Liver (tissue), 9 donors: ENCODE results near the gene TOR4A. TPM values are rescaled to one million over a fixed set of nuclear protein-coding genes. Genes with fewer than 3 reads are reported as not detected.

Experiments used
- DNase-seq: peaks from one replicate; pipeline ENCODE4 v3.0.0-alpha.2; 2017; ENCODE audit warnings: low spot score
- H3K27ac ChIP-seq, 2 donors: one replicate each; pipeline ENCODE4 v1.7.0; 2013; ENCODE audit warnings: inconsistent platforms in 2 of 2, low read length in 2 of 2, control low read depth in 1 of 2, low read depth in 1 of 2, mild to moderate bottlenecking in 1 of 2
- H3K27me3 ChIP-seq, 4 donors: one replicate each; pipeline versions ENCODE4 v1.6.1 to v1.7.0; 2013; ENCODE audit warnings: low read length in 3 of 4, inconsistent platforms in 1 of 4, mild to moderate bottlenecking in 1 of 4, moderate library complexity in 1 of 4; ENCODE audit not compliant: control insufficient read depth in 4 of 4, insufficient read depth in 4 of 4
- H3K36me3 ChIP-seq, 4 donors: one replicate each; pipeline versions ENCODE4 v1.6.1 to v1.7.0; 2013; ENCODE audit warnings: low read length in 3 of 4, mild to moderate bottlenecking in 3 of 4, low read depth in 1 of 4, moderate library complexity in 1 of 4; ENCODE audit not compliant: control insufficient read depth in 4 of 4, insufficient read depth in 3 of 4
- H3K4me1 ChIP-seq, 4 donors: one replicate each; pipeline versions ENCODE4 v1.6.1 to v1.7.0; 2013; ENCODE audit warnings: low read length in 3 of 4, mild to moderate bottlenecking in 3 of 4, moderate library complexity in 1 of 4; ENCODE audit not compliant: control insufficient read depth in 4 of 4, insufficient read depth in 4 of 4
- H3K4me3 ChIP-seq, 3 donors: one replicate each; pipeline versions ENCODE4 v1.6.1 to v1.7.0; 2013; ENCODE audit warnings: low read length in 3 of 3, control low read depth in 1 of 3, low read depth in 1 of 3, mild to moderate bottlenecking in 1 of 3
- H3K9ac ChIP-seq, 2 donors: one replicate each; pipeline ENCODE4 v1.7.0; 2013; ENCODE audit warnings: low read length in 2 of 2, mild to moderate bottlenecking in 2 of 2, moderate library complexity in 2 of 2, control low read depth in 1 of 2, low read depth in 1 of 2
- H3K9me3 ChIP-seq, 4 donors: one replicate each; pipeline versions ENCODE4 v1.6.1 to v1.7.0; 2013; ENCODE audit warnings: low read length in 3 of 4; ENCODE audit not compliant: control insufficient read depth in 4 of 4
- EGR1 ChIP-seq, 2 donors: IDR thresholded peaks; 2 replicates each; pipeline ENCODE4 v1.6.1; 2016 to 2018; ENCODE audit warnings: antibody characterized with exemption in 2 of 2, low read depth in 2 of 2
- FOXA1 ChIP-seq: IDR thresholded peaks from 2 replicates; pipeline ENCODE4 v1.6.1; 2016; ENCODE audit warnings: antibody characterized with exemption
- FOXA2 ChIP-seq: IDR thresholded peaks from 2 replicates; pipeline ENCODE4 v1.6.1; 2016; ENCODE audit warnings: antibody characterized with exemption
- GABPA ChIP-seq, 2 donors: IDR thresholded peaks in 1 of 2; conservative IDR thresholded peaks in 1 of 2; 2 replicates each; pipeline ENCODE4 v1.6.1; 2016; ENCODE audit warnings: antibody characterized with exemption in 2 of 2, mild to moderate bottlenecking in 1 of 2, moderate library complexity in 1 of 2
- HNF4A ChIP-seq, 2 donors: conservative IDR thresholded peaks; 2 replicates each; pipeline ENCODE4 v1.6.1; 2016; ENCODE audit warnings: antibody characterized with exemption in 2 of 2, mild to moderate bottlenecking in 2 of 2
- HNF4G ChIP-seq: IDR thresholded peaks from 2 replicates; pipeline ENCODE4 v1.6.1; 2016; ENCODE audit warnings: antibody characterized with exemption
- JUND ChIP-seq, 2 donors: IDR thresholded peaks; 2 replicates each; pipeline ENCODE4 v1.6.1; 2016; ENCODE audit warnings: antibody characterized with exemption in 2 of 2
- NR2F2 ChIP-seq: IDR thresholded peaks from 2 replicates; pipeline ENCODE4 v1.6.1; 2016; ENCODE audit warnings: antibody characterized with exemption
- RAD21 ChIP-seq, 2 donors: IDR thresholded peaks; 2 replicates each; pipeline ENCODE4 v1.6.1; 2016; ENCODE audit warnings: antibody characterized with exemption in 2 of 2, mild to moderate bottlenecking in 2 of 2
- RXRA ChIP-seq, 2 donors: IDR thresholded peaks; 2 replicates each; pipeline ENCODE4 v1.6.1; 2017 to 2018; ENCODE audit warnings: antibody characterized with exemption in 2 of 2, mild to moderate bottlenecking in 1 of 2
- SP1 ChIP-seq: IDR thresholded peaks from 2 replicates; pipeline ENCODE4 v1.6.1; 2018; ENCODE audit warnings: antibody characterized with exemption, mild to moderate bottlenecking
- TAF1 ChIP-seq: conservative IDR thresholded peaks from 2 replicates; pipeline ENCODE4 v1.6.1; 2016; ENCODE audit warnings: antibody characterized with exemption, mild to moderate bottlenecking
- YY1 ChIP-seq: IDR thresholded peaks from 2 replicates; pipeline ENCODE4 v1.6.1; 2016; ENCODE audit warnings: antibody characterized with exemption, mild to moderate bottlenecking
- WGBS: extraction: QIAGEN DNeasy Blood & Tissue Kit; methylation state at CpG from one replicate; pipeline ENCODE4 v1.1.7; 2013; 5-methylcytosine and 5-hydroxymethylcytosine counted together
- polyA plus RNA-seq, 2 donors: library from polyadenylated mRNA; stranded (reverse) in 1 of 2; unstranded in 1 of 2; fragments of 200-250 nt in 1 of 2; fragments of >200 nt in 1 of 2; fragmentation: Nextera tagmentation in 1 of 2; extraction: Ambion mirVana in 1 of 2; gene quantifications; one replicate each; pipeline versions ENCODE4 v1.2.1 to v1.2.3, GENCODE V29; 2013 to 2015
- total RNA-seq, 2 donors: library from RNA; depleted of rRNA; stranded (reverse); fragments of >200 nt; gene quantifications; one replicate each; pipeline ENCODE4 v1.2.3, GENCODE V29; 2014
- TF ChIP-seq, protein P1 (sequence below): IDR thresholded peaks from 2 replicates; pipeline ENCODE4 v1.6.1; 2016; ENCODE audit warnings: antibody characterized with exemption
- TF ChIP-seq, protein P2 (sequence below): fragments of 150-350 bp; IDR thresholded peaks from 2 replicates; pipeline ENCODE4 v1.5.1; 2017; ENCODE audit warnings: improper control_type of control experiment, low read depth, low read length; ENCODE audit not compliant: missing input control
- TF ChIP-seq, protein P3 (sequence below): IDR thresholded peaks from 2 replicates; pipeline ENCODE4 v1.6.1; 2016; ENCODE audit warnings: antibody characterized with exemption
- TF ChIP-seq, protein P4 (sequence below): IDR thresholded peaks from 2 replicates; pipeline ENCODE4 v1.6.1; 2016; ENCODE audit warnings: antibody characterized with exemption, mild to moderate bottlenecking
- donor health status: healthy.
- donor health status: healthy.
- donor health status: healthy.
- donor health status: healthy.
- donor health status: healthy.

TOR4A gene
- total and polyA plus RNA-seq, 4 donors = 0.35 to 5.1 (median 4.3) TPM

DNA sequence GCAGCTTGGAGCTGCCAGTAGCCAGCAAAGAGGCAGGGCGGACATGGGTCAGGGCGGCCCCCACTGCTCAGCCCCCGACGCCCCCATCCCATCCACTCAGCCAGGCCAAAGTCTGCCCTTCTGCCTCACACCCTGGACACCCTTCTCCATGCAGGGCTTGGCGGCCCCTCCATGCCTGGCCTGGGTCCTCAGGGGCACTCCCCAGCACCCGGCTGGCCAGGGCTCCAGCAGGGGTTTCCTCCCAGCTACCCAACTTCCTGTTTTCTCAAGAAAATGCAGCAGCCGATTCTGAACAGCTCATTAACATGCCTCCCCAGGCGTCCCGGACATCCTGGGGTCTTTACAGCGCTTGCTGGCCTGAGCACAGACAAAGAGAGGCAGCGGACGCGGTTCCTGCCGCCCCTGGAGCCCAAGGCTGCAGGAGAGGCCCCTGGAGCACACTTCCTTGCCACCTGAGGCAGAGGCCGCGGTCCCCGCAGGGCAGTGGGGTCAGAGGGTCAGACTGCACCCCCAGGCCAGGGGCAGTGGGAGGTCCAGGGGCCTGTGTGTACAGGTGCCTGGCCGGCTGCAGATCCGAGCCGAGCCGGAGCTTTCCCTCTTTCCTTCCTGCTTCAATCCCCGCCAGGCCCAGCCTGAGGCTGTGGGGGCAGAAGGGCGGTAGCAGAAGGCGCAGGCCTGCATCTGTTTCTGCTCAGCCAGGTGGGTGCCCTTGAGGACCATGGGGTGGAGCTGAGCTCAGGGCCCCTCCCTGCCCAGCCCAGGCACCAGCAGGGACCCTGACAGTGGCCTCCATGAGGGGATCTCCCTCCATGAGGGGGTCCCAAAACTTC, 43.2 kb downstream of the TOR4A start:
- Histone ChIP-seq H3K27ac (no peak overlapping the region), H3K9me3 (no peaks in the 10 kb centered on the region), H3K4me3 (no peak overlapping the region), H3K27me3 (no peaks in the 10 kb centered on the region), H3K9ac (no peak overlapping the region), H3K36me3 (no peaks in the 10 kb centered on the region), H3K4me1 (peaks cover 3 to 10% (median 6%) of the 10 kb centered on the region in 4 donors)
- peak; percentile 36 for DNase-seq
- 66% methylated on average over 24 of the region's 24 CpGs for WGBS
- TF ChIP-seq RAD21 (IDR thresholded peaks at IDR 0.05) (peak in 1 of 2 donors; percentile 11), NR2F2 (peak; percentile 40)
- TF ChIP-seq, protein P1, sequence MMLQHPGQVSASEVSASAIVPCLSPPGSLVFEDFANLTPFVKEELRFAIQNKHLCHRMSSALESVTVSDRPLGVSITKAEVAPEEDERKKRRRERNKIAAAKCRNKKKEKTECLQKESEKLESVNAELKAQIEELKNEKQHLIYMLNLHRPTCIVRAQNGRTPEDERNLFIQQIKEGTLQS = no peak

DNA sequence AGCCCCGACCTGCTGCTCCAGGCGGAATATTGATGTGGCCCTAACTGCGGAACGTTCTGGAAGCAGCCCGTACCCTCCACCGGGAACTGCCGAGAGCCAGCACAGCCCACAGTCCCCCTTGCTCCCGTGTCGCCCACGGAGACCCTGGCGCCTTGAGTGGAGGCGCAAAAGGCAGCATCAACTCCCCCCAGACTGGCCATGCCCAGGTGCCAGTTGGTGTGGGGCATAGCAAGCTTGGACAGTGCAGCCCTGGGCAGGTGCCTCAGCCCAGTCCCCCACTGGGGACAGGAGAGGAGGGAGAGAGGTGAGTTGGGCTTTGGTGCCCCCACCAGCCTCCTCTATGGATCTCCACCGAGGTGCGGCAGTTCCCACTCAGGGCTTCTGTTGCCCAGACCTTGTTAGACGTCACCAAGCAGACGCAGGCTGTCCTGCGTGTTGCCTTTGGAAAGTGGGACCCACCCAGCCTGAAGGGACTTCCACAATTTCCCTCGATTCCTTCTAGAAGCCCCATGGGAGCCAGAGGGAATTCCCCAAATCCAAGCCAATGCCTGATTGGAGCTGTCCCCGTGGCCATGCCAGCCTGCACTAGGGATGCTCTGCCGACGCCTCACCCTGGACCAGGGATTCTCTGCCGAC, 44.3 kb downstream of the TOR4A start:
- Histone ChIP-seq H3K27me3 (no peaks in the 10 kb centered on the region), H3K4me1 (peaks cover 0 to 3% (median 1%) of the 10 kb centered on the region in 4 donors), H3K4me3 (no peak overlapping the region), H3K36me3 (no peaks in the 10 kb centered on the region), H3K9ac (no peak overlapping the region), H3K27ac (no peak overlapping the region), H3K9me3 (no peaks in the 10 kb centered on the region)
- DNase-seq = no peak
- TF ChIP-seq JUND (IDR thresholded peaks at IDR 0.05) = no peak
- TF ChIP-seq, protein P2, sequence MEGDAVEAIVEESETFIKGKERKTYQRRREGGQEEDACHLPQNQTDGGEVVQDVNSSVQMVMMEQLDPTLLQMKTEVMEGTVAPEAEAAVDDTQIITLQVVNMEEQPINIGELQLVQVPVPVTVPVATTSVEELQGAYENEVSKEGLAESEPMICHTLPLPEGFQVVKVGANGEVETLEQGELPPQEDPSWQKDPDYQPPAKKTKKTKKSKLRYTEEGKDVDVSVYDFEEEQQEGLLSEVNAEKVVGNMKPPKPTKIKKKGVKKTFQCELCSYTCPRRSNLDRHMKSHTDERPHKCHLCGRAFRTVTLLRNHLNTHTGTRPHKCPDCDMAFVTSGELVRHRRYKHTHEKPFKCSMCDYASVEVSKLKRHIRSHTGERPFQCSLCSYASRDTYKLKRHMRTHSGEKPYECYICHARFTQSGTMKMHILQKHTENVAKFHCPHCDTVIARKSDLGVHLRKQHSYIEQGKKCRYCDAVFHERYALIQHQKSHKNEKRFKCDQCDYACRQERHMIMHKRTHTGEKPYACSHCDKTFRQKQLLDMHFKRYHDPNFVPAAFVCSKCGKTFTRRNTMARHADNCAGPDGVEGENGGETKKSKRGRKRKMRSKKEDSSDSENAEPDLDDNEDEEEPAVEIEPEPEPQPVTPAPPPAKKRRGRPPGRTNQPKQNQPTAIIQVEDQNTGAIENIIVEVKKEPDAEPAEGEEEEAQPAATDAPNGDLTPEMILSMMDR = no peak
- TF ChIP-seq RAD21 (IDR thresholded peaks at IDR 0.05) = no peak
- 95% methylated on average over 22 of the region's 22 CpGs for WGBS

DNA sequence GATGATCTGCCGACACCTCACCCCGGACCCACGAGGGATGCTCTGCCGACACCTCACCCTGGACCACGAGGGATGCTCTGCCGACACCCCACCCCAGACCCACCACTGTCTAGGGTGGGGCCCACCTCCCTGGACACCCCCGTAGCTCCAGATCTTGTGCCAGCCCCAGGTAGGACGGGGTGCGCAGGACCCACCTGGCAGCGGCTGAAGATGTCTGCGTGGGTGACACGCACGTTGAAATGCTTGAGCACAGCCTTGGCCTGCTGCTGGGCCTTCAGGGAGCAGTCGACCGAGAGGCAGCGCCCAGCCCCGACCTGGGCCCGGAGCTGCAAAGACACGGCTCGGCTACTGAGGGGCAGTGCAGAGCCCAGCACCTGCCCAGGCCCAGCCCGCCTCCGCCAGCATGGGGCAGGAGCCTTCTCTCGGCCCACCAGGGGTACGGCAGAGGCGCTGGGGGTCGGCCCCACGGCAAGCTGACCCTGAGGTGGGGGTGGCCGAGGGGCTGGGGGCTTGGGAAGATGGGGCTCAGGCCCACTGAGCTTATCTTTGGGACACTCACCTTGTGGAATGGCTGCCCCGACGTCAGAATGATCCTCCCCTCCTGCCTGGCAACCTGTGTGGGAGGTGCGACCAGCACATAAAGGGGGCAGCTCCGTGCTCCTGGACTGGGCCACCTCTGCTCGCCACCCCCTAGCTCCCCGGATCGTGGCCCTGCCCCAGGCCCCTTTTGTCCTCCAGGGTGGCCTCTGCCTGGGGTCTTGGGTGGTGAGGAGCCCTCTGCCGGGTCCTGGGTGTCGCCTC, 46.2 kb downstream of the TOR4A start:
- H3K9ac ChIP-seq = no peak overlapping the region
- H3K4me3 ChIP-seq = no peak overlapping the region
- no peak overlapping the region for H3K27ac ChIP-seq
- no peaks in the 10 kb centered on the region for H3K27me3 ChIP-seq
- H3K4me1 ChIP-seq = peaks cover 0 to 3% (median 1%) of the 10 kb centered on the region in 4 donors
- DNase-seq = no peak
- no peaks in the 10 kb centered on the region for H3K36me3 ChIP-seq
- no peaks in the 10 kb centered on the region for H3K9me3 ChIP-seq
- 97% methylated on average over 37 of the region's 37 CpGs for WGBS
- TF ChIP-seq HNF4A (conservative IDR thresholded peaks at IDR 0.05) (no peak), YY1 (no peak), GABPA (IDR thresholded peaks at IDR 0.05 in 1 of 2, conservative IDR thresholded peaks at IDR 0.05 in 1 of 2) (no peak), FOXA1 (no peak), HNF4G (no peak), RAD21 (IDR thresholded peaks at IDR 0.05) (no peak), SP1 (no peak), TAF1 (no peak), FOXA2 (no peak), EGR1 (IDR thresholded peaks at IDR 0.05; ENCODE audit: low read depth in 2 of 2) (no peak), RXRA (IDR thresholded peaks at IDR 0.05) (no peak), NR2F2 (no peak)
- TF ChIP-seq, protein P1 = no peak
- TF ChIP-seq, protein P3, sequence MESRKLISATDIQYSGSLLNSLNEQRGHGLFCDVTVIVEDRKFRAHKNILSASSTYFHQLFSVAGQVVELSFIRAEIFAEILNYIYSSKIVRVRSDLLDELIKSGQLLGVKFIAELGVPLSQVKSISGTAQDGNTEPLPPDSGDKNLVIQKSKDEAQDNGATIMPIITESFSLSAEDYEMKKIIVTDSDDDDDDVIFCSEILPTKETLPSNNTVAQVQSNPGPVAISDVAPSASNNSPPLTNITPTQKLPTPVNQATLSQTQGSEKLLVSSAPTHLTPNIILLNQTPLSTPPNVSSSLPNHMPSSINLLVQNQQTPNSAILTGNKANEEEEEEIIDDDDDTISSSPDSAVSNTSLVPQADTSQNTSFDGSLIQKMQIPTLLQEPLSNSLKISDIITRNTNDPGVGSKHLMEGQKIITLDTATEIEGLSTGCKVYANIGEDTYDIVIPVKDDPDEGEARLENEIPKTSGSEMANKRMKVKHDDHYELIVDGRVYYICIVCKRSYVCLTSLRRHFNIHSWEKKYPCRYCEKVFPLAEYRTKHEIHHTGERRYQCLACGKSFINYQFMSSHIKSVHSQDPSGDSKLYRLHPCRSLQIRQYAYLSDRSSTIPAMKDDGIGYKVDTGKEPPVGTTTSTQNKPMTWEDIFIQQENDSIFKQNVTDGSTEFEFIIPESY = no peak
- TF ChIP-seq, protein P4, sequence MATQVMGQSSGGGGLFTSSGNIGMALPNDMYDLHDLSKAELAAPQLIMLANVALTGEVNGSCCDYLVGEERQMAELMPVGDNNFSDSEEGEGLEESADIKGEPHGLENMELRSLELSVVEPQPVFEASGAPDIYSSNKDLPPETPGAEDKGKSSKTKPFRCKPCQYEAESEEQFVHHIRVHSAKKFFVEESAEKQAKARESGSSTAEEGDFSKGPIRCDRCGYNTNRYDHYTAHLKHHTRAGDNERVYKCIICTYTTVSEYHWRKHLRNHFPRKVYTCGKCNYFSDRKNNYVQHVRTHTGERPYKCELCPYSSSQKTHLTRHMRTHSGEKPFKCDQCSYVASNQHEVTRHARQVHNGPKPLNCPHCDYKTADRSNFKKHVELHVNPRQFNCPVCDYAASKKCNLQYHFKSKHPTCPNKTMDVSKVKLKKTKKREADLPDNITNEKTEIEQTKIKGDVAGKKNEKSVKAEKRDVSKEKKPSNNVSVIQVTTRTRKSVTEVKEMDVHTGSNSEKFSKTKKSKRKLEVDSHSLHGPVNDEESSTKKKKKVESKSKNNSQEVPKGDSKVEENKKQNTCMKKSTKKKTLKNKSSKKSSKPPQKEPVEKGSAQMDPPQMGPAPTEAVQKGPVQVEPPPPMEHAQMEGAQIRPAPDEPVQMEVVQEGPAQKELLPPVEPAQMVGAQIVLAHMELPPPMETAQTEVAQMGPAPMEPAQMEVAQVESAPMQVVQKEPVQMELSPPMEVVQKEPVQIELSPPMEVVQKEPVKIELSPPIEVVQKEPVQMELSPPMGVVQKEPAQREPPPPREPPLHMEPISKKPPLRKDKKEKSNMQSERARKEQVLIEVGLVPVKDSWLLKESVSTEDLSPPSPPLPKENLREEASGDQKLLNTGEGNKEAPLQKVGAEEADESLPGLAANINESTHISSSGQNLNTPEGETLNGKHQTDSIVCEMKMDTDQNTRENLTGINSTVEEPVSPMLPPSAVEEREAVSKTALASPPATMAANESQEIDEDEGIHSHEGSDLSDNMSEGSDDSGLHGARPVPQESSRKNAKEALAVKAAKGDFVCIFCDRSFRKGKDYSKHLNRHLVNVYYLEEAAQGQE = no peak
